Panc1 (cell line): ENCODE data around the gene N4BP3.

ENCODE experiments used
- POLR2AphosphoS5 ChIP-seq: IDR thresholded peaks from 2 replicates; pipeline ENCODE4 v1.6.1; 2012; ENCODE audit warnings: mild to moderate bottlenecking, low read depth, low read length, moderate library complexity
- SIN3A ChIP-seq: IDR thresholded peaks from 2 replicates; pipeline ENCODE4 v1.6.1; 2012; ENCODE audit warnings: low read depth, mild to moderate bottlenecking, low read length, moderate library complexity, borderline replicate concordance; ENCODE audit not compliant: insufficient read depth
- TCF7L2 ChIP-seq: IDR thresholded peaks from 2 replicates; pipeline ENCODE4 v1.6.1; 2011; ENCODE audit warnings: mild to moderate bottlenecking, low read depth, low read length, inconsistent platforms
- TF ChIP-seq, protein P1 (sequence below): fragments of 450-650 bp; IDR thresholded peaks from 2 replicates; pipeline ENCODE4 v1.5.1; 2017; ENCODE audit warnings: mild to moderate bottlenecking
- TF ChIP-seq, protein P2 (sequence below), 2 experiments: IDR thresholded peaks; 2 replicates each; pipeline ENCODE4 v1.6.1; 2011 to 2012; ENCODE audit warnings: low read depth in 2 of 2, control low read depth in 1 of 2, low read length in 1 of 2, mild to moderate bottlenecking in 1 of 2, moderate library complexity in 1 of 2; ENCODE audit not compliant: insufficient read depth in 1 of 2

DNA sequence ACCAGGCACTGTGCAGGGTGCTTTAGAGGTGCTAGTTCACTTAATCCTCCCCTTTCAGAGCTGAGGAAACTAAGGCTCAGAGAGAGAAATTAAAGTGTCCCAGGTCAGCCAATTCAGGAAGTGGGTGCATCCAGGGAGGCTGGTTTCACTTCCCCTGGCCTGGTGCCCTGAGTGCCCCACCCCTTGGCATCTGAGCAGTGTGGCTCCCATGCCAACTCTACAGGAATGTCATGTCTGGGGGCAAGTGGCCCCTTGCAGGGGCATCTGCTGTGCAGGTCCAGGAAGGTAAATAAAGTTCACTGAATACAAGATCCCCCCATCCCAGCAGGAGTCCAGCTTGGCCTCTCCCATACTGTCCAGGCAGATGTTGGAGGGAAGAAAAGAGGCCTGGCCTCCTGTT lies 4.4 kb upstream of the N4BP3 start:
- TF ChIP-seq, protein P1, sequence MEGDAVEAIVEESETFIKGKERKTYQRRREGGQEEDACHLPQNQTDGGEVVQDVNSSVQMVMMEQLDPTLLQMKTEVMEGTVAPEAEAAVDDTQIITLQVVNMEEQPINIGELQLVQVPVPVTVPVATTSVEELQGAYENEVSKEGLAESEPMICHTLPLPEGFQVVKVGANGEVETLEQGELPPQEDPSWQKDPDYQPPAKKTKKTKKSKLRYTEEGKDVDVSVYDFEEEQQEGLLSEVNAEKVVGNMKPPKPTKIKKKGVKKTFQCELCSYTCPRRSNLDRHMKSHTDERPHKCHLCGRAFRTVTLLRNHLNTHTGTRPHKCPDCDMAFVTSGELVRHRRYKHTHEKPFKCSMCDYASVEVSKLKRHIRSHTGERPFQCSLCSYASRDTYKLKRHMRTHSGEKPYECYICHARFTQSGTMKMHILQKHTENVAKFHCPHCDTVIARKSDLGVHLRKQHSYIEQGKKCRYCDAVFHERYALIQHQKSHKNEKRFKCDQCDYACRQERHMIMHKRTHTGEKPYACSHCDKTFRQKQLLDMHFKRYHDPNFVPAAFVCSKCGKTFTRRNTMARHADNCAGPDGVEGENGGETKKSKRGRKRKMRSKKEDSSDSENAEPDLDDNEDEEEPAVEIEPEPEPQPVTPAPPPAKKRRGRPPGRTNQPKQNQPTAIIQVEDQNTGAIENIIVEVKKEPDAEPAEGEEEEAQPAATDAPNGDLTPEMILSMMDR = no peak
- TF ChIP-seq TCF7L2 (no peak), POLR2AphosphoS5 (no peak), SIN3A (no peak)
- TF ChIP-seq, protein P2, sequence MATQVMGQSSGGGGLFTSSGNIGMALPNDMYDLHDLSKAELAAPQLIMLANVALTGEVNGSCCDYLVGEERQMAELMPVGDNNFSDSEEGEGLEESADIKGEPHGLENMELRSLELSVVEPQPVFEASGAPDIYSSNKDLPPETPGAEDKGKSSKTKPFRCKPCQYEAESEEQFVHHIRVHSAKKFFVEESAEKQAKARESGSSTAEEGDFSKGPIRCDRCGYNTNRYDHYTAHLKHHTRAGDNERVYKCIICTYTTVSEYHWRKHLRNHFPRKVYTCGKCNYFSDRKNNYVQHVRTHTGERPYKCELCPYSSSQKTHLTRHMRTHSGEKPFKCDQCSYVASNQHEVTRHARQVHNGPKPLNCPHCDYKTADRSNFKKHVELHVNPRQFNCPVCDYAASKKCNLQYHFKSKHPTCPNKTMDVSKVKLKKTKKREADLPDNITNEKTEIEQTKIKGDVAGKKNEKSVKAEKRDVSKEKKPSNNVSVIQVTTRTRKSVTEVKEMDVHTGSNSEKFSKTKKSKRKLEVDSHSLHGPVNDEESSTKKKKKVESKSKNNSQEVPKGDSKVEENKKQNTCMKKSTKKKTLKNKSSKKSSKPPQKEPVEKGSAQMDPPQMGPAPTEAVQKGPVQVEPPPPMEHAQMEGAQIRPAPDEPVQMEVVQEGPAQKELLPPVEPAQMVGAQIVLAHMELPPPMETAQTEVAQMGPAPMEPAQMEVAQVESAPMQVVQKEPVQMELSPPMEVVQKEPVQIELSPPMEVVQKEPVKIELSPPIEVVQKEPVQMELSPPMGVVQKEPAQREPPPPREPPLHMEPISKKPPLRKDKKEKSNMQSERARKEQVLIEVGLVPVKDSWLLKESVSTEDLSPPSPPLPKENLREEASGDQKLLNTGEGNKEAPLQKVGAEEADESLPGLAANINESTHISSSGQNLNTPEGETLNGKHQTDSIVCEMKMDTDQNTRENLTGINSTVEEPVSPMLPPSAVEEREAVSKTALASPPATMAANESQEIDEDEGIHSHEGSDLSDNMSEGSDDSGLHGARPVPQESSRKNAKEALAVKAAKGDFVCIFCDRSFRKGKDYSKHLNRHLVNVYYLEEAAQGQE (IDR thresholded peaks at IDR 0.05; ENCODE audit: insufficient read depth in 1 of 2, low read depth in 2 of 2, low read length in 1 of 2) = no peak
